ENCODE results near the gene THADA.
"Not testable (repeated sequence)": the region's sequence is repeated elsewhere in the genome, so short reads cannot be mapped to it uniquely, and the experiment has no call there.

THADA gene

DNA sequence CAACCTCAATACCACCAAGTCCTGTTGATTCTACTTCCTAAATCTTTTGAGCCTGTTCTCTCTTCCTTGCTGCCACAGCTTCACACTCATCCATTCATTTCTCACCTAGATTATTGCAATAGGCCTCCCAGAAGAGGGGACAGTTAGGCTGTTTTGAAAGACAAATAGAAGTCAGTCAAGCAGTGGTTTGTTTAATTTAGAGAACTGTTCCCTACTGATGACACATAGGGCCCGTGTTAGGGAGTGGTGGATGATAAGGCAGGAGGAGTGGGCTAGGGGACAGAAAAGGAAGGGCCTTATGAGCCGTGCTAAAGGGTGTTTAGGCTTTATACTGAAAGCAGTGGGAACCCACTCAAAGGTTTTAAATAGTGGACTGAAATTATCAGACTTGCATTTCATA lies 309.9 kb downstream of the THADA start:
- Histone ChIP-seq H3K27ac (ENCODE audit: low read length) (no peak overlapping the region), H3K4me1 (ENCODE audit: low read length) (no peaks in the 10 kb centered on the region), H4K20me1 (ENCODE audit: insufficient read depth, low read length) (no peaks in the 10 kb centered on the region), H3K4me2 (ENCODE audit: low read length) (no peak overlapping the region), H3K9me3 (ENCODE audit: insufficient read depth, low read length) (peaks cover 11% of the 10 kb centered on the region; the same call in 1 of the 2 replicates), H3K27me3 (ENCODE audit: low read depth, low read length) (no peaks in the 10 kb centered on the region), H3K36me3 (replicated peaks; ENCODE audit: low read depth, low read length) (peaks cover 52% of the 10 kb centered on the region), H3K9ac (ENCODE audit: low read length) (no peak overlapping the region), H3K4me3 (ENCODE audit: low read length) (no peak overlapping the region), H3K79me2 (ENCODE audit: low read length) (no peaks in the 10 kb centered on the region), H2AFZ (ENCODE audit: low read depth, low read length) (no peak overlapping the region)
- TF ChIP-seq, protein P1, sequence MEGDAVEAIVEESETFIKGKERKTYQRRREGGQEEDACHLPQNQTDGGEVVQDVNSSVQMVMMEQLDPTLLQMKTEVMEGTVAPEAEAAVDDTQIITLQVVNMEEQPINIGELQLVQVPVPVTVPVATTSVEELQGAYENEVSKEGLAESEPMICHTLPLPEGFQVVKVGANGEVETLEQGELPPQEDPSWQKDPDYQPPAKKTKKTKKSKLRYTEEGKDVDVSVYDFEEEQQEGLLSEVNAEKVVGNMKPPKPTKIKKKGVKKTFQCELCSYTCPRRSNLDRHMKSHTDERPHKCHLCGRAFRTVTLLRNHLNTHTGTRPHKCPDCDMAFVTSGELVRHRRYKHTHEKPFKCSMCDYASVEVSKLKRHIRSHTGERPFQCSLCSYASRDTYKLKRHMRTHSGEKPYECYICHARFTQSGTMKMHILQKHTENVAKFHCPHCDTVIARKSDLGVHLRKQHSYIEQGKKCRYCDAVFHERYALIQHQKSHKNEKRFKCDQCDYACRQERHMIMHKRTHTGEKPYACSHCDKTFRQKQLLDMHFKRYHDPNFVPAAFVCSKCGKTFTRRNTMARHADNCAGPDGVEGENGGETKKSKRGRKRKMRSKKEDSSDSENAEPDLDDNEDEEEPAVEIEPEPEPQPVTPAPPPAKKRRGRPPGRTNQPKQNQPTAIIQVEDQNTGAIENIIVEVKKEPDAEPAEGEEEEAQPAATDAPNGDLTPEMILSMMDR (IDR thresholded peaks at IDR 0.05; ENCODE audit: low read depth, low read length), result no peak

DNA sequence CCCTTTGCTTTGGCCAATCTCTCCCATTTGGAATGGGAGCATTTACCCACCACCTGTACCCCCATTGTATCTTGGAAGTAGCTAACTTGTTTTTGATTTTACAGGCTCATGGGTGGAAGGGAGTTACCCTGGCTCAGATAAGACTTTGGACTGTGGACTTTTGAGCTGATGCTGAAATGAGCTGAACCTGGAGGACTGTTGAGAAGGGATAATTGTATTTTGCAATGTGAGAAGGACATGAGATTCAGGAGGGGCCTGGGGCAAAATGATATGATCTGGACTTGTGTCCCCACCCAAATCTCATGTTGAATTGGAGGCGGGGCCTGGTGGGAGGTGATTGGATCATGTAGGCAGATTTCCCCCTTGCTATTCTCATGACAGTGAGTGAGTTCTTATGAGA lies 310.9 kb downstream of the THADA start:
- Histone ChIP-seq H3K4me2 (ENCODE audit: low read length) (no peak overlapping the region), H3K4me1 (ENCODE audit: low read length) (no peaks in the 10 kb centered on the region), H3K4me3 (ENCODE audit: low read length) (no peak overlapping the region), H3K27ac (ENCODE audit: low read length) (no peak overlapping the region), H3K79me2 (ENCODE audit: low read length) (no peaks in the 10 kb centered on the region), H3K9me3 (ENCODE audit: insufficient read depth, low read length) (peaks cover 11% of the 10 kb centered on the region; the same call in 1 of the 2 replicates), H3K27me3 (ENCODE audit: low read depth, low read length) (no peaks in the 10 kb centered on the region), H3K9ac (ENCODE audit: low read length) (no peak overlapping the region), H4K20me1 (ENCODE audit: insufficient read depth, low read length) (no peaks in the 10 kb centered on the region), H3K36me3 (replicated peaks; ENCODE audit: low read depth, low read length) (peaks cover 49% of the 10 kb centered on the region), H2AFZ (ENCODE audit: low read depth, low read length) (no peak overlapping the region)
- TF ChIP-seq, protein P1 (IDR thresholded peaks at IDR 0.05; ENCODE audit: low read depth, low read length), result no peak
- TF ChIP-seq EZH2phosphoT487 (IDR thresholded peaks at IDR 0.05; ENCODE audit: low read depth), result no peak

DNA sequence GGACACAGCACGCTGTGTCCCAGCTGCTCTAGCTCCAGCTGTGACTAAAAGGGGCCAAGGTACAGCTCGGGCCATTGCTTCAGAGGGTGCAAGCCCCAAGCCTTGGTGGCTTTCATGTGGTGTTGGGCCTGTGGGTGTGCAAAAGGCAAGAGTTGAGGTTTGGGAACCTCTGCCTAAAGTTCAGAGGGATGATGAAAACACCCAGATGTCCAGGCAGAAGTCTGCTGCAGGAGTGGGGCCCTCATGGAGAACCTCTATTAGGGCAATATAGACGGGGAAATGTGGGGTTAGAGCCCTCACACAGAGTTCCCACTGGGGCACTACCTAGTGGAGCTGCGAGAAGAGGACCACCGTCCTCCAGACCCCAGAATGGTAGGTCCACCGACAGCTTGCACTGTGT lies 311.5 kb downstream of the THADA start:
- not testable (repeated sequence) for H2AFZ ChIP-seq (ENCODE audit: low read depth, low read length); H3K9ac ChIP-seq (ENCODE audit: low read length); H3K4me2 ChIP-seq (ENCODE audit: low read length); H3K4me3 ChIP-seq (ENCODE audit: low read length); H4K20me1 ChIP-seq (ENCODE audit: insufficient read depth, low read length); H3K4me1 ChIP-seq (ENCODE audit: low read length); H3K79me2 ChIP-seq (ENCODE audit: low read length); H3K27me3 ChIP-seq (ENCODE audit: low read depth, low read length); H3K27ac ChIP-seq (ENCODE audit: low read length)
- Histone ChIP-seq H3K36me3 (replicated peaks; ENCODE audit: low read depth, low read length) (peaks cover 52% of the 10 kb centered on the region), H3K9me3 (ENCODE audit: insufficient read depth, low read length) (peaks cover 11% of the 10 kb centered on the region; the same call in 1 of the 2 replicates)

DNA sequence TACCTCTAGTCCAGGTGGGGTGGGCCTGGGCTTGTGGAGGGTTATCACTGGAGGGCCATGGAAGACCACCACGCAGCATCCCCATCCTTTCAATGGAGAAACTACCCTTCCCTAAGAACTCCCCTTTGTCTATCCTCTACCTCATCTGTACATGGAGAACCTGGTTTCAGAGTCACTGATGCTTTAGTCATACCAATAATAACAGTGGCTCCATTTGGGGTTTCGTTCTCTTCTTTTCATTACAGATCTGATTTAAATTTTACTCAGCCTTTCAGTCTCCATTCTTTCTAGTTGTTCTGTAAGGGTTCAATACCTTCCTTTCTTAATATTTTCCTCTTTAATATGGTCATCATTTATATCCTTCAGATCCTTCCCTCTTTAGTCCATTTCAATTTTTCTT lies 314.8 kb downstream of the THADA start:
- H3K27me3 ChIP-seq (ENCODE audit: low read depth, low read length), result no peaks in the 10 kb centered on the region
- H3K4me3 ChIP-seq (ENCODE audit: low read length), result no peak overlapping the region
- no peak overlapping the region for H3K9ac ChIP-seq (ENCODE audit: low read length)
- H3K9me3 ChIP-seq (ENCODE audit: insufficient read depth, low read length), result peaks cover 9% of the 10 kb centered on the region; the same call in 1 of the 2 replicates
- H4K20me1 ChIP-seq (ENCODE audit: insufficient read depth, low read length), result no peaks in the 10 kb centered on the region
- H3K4me1 ChIP-seq (ENCODE audit: low read length), result no peaks in the 10 kb centered on the region
- H3K79me2 ChIP-seq (ENCODE audit: low read length), result no peaks in the 10 kb centered on the region
- no peak overlapping the region for H2AFZ ChIP-seq (ENCODE audit: low read depth, low read length)
- H3K27ac ChIP-seq (ENCODE audit: low read length), result no peak overlapping the region
- H3K36me3 ChIP-seq (replicated peaks; ENCODE audit: low read depth, low read length), result peaks cover 41% of the 10 kb centered on the region
- TF ChIP-seq, protein P1 (IDR thresholded peaks at IDR 0.05; ENCODE audit: low read depth, low read length), result no peak
- TF ChIP-seq EZH2phosphoT487 (IDR thresholded peaks at IDR 0.05; ENCODE audit: low read depth), result no peak
- no peak overlapping the region for H3K4me2 ChIP-seq (ENCODE audit: low read length)
